Esophagus (tissue), 2 donors: ENCODE data around the gene LARP7. TPM values are rescaled to one million over a fixed set of nuclear protein-coding genes. Genes with fewer than 3 reads are reported as not detected.

Experiments used
- H3K27ac ChIP-seq, 2 donors: one replicate each; pipeline ENCODE4 v1.5.1; 2013; ENCODE audit warnings: low read depth in 2 of 2, mild to moderate bottlenecking in 2 of 2, inconsistent platforms in 1 of 2, low read length in 1 of 2, moderate library complexity in 1 of 2
- H3K27me3 ChIP-seq, 2 donors: one replicate each; pipeline ENCODE4 v1.6.1; 2013; ENCODE audit warnings: low read length in 2 of 2, control low read depth in 1 of 2, mild to moderate bottlenecking in 1 of 2; ENCODE audit not compliant: insufficient read depth in 2 of 2, control insufficient read depth in 1 of 2
- H3K36me3 ChIP-seq, 2 donors: one replicate each; pipeline ENCODE4 v1.6.1; 2013; ENCODE audit warnings: low read length in 1 of 2; ENCODE audit not compliant: control insufficient read depth in 2 of 2, insufficient read depth in 2 of 2
- H3K4me1 ChIP-seq, 2 donors: one replicate each; pipeline ENCODE4 v1.6.1; 2013; ENCODE audit warnings: low read length in 1 of 2; ENCODE audit not compliant: control insufficient read depth in 2 of 2, insufficient read depth in 2 of 2
- H3K4me3 ChIP-seq, 2 donors: one replicate each; pipeline ENCODE4 v1.5.1; 2013; ENCODE audit warnings: low read length in 2 of 2, mild to moderate bottlenecking in 2 of 2, low read depth in 1 of 2, moderate library complexity in 1 of 2
- H3K9me3 ChIP-seq, 2 donors: one replicate each; pipeline ENCODE4 v1.6.1; 2013; ENCODE audit warnings: mild to moderate bottlenecking in 2 of 2, low read depth in 1 of 2, low read length in 1 of 2, moderate library complexity in 1 of 2; ENCODE audit not compliant: control insufficient read depth in 2 of 2, insufficient read depth in 1 of 2
- WGBS, 2 donors: extraction: QIAGEN DNeasy Blood & Tissue Kit; methylation state at CpG; one replicate each; pipeline ENCODE4 v1.1.7; 2013; 5-methylcytosine and 5-hydroxymethylcytosine counted together
- polyA plus RNA-seq, 2 donors: library from polyadenylated mRNA; stranded (reverse); fragments of 200-250 nt; gene quantifications; one replicate each; pipeline ENCODE4 v1.2.3, GENCODE V29; 2013
- donor health status: healthy with polysubstance abuse.
- donor health status: Bipolar disorder and iron deficiency.

LARP7 gene
- polyA plus RNA-seq, 2 donors, result 27.4 to 30.6 TPM

GRCh38 chr4:112673686-112674085, 36.7 kb downstream of the LARP7 start:
- Histone ChIP-seq H3K36me3 (no peaks in the 10 kb centered on the region), H3K4me1 (no peaks in the 10 kb centered on the region), H3K4me3 (no peak overlapping the region), H3K27ac (no peak overlapping the region), H3K9me3 (no peaks in the 10 kb centered on the region), H3K27me3 (no peaks in the 10 kb centered on the region)
- 62 to 64% methylated on average over 1 of the region's 1 CpG for WGBS, 2 donors

DNA sequence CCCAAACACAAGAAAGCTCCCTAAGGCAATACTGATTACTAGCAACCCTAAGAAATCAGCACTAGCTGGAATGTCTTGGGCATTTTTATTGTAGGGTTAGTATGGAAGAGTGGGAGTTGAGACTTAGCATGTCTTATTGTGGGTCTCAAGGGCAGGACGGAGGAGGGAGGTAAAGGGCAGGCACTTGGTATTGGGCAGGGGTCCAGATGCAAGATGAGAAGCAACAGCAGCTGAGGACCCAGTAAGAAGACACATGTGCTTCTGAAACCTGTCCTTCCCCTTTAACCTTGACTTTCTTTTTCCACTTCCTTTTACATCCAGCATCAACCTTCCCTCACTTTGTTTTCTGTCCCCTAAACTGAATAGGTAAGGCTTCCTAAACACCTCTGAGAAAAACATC, 37.4 kb downstream of the LARP7 start:
- WGBS, 2 donors, result 59 to 77% methylated on average over 1 of the region's 1 CpG
- no peaks in the 10 kb centered on the region for H3K9me3 ChIP-seq
- H3K4me1 ChIP-seq, result no peaks in the 10 kb centered on the region
- no peak overlapping the region for H3K4me3 ChIP-seq
- no peak overlapping the region for H3K27ac ChIP-seq
- no peaks in the 10 kb centered on the region for H3K27me3 ChIP-seq
- H3K36me3 ChIP-seq, result no peaks in the 10 kb centered on the region

DNA sequence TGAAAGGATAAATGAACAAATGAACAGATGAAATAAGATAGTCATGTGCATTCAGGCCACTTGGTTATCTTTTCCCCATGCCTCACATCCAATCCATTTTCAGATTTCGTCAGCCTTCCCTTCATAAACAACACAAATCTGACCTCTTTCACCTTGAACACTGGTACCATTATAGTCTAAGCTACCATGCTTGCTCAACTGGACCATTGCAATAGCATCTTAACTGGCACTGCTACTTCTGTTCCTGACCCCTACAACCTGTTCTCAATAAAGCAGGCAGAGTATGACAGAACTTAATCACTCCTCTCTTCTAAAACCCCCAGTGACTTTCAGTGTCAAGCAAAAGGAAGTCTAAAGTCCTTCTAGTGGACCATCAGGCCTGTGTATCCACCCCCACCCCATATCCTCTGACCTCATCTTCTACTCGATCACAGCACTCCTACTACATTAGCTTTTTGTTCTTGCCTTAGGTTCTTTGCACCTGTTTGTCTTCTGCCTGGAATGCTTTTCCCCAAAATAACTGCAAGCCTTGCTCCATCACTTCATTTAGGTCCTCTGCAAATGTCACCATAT, 40.7 kb downstream of the LARP7 start:
- H3K27me3 ChIP-seq, result no peaks in the 10 kb centered on the region
- no peaks in the 10 kb centered on the region for H3K36me3 ChIP-seq
- no peaks in the 10 kb centered on the region for H3K9me3 ChIP-seq
- no peak overlapping the region for H3K4me3 ChIP-seq
- WGBS, 2 donors, result 61 to 66% methylated on average over 2 of the region's 2 CpGs
- H3K4me1 ChIP-seq, result no peaks in the 10 kb centered on the region
- no peak overlapping the region for H3K27ac ChIP-seq

- WGBS, 2 donors, result 45 to 57% methylated on average over 2 of the region's 2 CpGs
- no peaks in the 10 kb centered on the region for H3K4me1 ChIP-seq
- no peaks in the 10 kb centered on the region for H3K36me3 ChIP-seq
- H3K27ac ChIP-seq, result no peak overlapping the region
- no peaks in the 10 kb centered on the region for H3K27me3 ChIP-seq
- no peak overlapping the region for H3K4me3 ChIP-seq
- H3K9me3 ChIP-seq, result no peaks in the 10 kb centered on the region
Measured at GRCh38 chr4:112680996-112681395, 44.1 kb downstream of the LARP7 start.

DNA sequence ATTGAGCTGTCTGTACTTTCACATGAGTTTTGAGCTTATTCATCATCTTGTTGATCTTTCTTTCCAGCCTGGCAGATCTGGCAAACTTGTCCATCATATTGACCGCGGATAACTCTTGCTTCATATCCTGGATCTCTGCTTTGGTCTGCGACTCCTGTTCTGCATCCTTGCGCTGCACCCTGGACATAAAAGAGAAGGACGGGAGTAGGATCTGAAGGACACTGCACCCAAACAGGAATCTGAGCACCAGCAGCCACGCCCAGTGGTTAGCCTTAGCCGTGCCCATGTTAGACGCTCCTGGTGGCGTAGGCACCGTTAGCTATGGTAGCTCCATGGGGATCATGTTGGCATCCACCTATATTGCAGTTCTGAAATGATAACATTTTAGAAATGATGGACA, 56.6 kb downstream of the LARP7 start:
- WGBS, 2 donors, result 93% methylated on average over 10 of the region's 10 CpGs
- Histone ChIP-seq H3K4me1 (no peaks in the 10 kb centered on the region), H3K27me3 (no peaks in the 10 kb centered on the region), H3K9me3 (no peaks in the 10 kb centered on the region), H3K36me3 (no peaks in the 10 kb centered on the region), H3K4me3 (no peak overlapping the region), H3K27ac (no peak overlapping the region)

DNA sequence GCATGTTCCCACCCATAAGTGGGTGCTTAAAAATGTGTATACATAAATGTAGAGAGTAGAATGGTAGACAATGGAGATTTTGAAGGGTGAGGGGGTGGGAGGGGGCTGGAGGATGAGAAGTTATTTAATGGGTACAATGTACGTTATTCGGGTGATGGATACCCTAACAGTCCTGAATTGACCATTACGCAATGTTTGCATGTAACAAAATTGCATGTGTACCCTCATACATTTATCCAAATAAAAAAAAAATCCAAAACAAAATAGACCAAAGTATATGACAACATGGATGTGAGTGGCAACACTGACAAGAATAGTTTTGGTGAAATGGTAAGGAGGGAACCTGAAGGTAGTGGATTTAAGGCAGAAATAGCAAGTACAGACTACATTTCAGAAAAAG, 63.7 kb downstream of the LARP7 start:
- Histone ChIP-seq H3K4me1 (peaks cover 0 to 2% of the 10 kb centered on the region in 2 donors), H3K27me3 (no peaks in the 10 kb centered on the region), H3K4me3 (no peak overlapping the region), H3K27ac (no peak overlapping the region), H3K36me3 (no peaks in the 10 kb centered on the region), H3K9me3 (no peaks in the 10 kb centered on the region)
- 91 to 96% methylated on average over 3 of the region's 3 CpGs for WGBS, 2 donors

DNA sequence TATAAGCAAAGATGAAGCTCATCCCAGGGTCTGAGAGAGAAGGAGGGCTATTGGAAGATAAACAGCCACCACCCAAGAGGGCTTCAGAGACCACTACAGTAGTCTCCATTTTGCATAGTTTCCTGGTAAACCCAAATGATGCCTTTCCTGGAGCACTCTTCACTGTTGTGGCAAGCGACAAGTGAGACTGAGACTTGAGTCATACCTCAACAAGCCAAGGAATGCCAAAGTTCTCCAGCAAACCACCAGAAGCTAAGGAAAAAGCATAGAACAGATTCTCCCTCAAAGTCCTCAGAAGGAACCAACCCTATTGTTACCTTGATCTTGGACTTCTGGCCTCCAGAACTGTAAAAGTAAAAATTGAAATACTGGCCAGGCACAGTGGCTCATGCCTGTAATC, 65.9 kb downstream of the LARP7 start:
- Histone ChIP-seq H3K9me3 (no peaks in the 10 kb centered on the region), H3K36me3 (no peaks in the 10 kb centered on the region), H3K27ac (no peak overlapping the region), H3K4me1 (peaks cover 0 to 2% of the 10 kb centered on the region in 2 donors), H3K4me3 (no peak overlapping the region), H3K27me3 (no peaks in the 10 kb centered on the region)
- WGBS, 2 donors, result 88 to 95% methylated on average over 1 of the region's 1 CpG

DNA sequence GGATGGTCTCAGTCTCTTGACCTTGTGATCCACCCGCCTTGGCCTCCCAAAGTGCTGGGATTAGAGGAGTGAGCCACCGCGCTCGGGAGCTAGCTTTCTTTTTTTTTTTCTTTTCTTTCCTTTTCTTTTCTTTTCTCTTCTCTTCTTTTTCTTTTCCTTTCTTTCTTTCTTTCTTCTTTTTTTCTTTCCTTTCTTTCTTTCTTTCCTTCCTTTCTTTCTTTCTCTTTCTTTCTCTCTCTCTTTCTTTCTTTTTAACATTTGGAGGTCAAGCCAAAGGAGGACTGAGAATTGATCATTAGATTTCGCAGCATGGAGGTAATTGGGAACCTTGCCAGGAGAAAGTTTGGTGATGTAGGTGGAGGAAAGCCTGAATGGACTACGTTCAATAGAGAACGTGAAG, 67.4 kb downstream of the LARP7 start:
- 79 to 81% methylated on average over 7 of the region's 7 CpGs for WGBS, 2 donors
- Histone ChIP-seq H3K4me1 (peaks cover 0 to 2% of the 10 kb centered on the region in 2 donors), H3K9me3 (no peaks in the 10 kb centered on the region), H3K27ac (no peak overlapping the region), H3K27me3 (no peaks in the 10 kb centered on the region), H3K4me3 (no peak overlapping the region), H3K36me3 (no peaks in the 10 kb centered on the region)

- WGBS, 2 donors, result 3 to 4% methylated on average over 39 to 43 of the region's 43 CpGs
- H3K27ac ChIP-seq, result no peak overlapping the region
- H3K4me3 ChIP-seq, result peak overlapping the region; percentile 24 to 48
- no peaks in the 10 kb centered on the region for H3K36me3 ChIP-seq
- no peaks in the 10 kb centered on the region for H3K9me3 ChIP-seq
- no peaks in the 10 kb centered on the region for H3K27me3 ChIP-seq
- H3K4me1 ChIP-seq, result peaks cover 0 to 2% of the 10 kb centered on the region in 2 donors
Measured at GRCh38 chr4:112704991-112705845, 68.3 kb downstream of the LARP7 start.
